NCI-H1092 treated with DMSO at 0.1 percent for 48 hours (cell line): Measurements from ENCODE around the gene IL17RE.
A peak's percentile ranks its signal among the peaks of the same experiment; 100 is the strongest.

Experiments used
- DNase-seq: peaks from one replicate; lab custom pipeline; 2025; lab: John Stamatoyannopoulos, UW

The IL17RE gene

GRCh38 chr3:9951962-9952805 is 49.5 kb downstream of the IL17RE start, which contains the start of gene PRRT3:
TSS of gene PRRT3 (minus strand) at chr3:9952408. CDS start at chr3:9950115, 2,293 bp downstream.
- DNase-seq, result peak; percentile 28

- DNase-seq, result peak; percentile 24
These were observed 52.4 kb downstream of the IL17RE start for GRCh38 chr3:9955067-9955502.

- DNase-seq, result no peak
These were observed 53.1 kb downstream of the IL17RE start for GRCh38 chr3:9955611-9956352.

DNA sequence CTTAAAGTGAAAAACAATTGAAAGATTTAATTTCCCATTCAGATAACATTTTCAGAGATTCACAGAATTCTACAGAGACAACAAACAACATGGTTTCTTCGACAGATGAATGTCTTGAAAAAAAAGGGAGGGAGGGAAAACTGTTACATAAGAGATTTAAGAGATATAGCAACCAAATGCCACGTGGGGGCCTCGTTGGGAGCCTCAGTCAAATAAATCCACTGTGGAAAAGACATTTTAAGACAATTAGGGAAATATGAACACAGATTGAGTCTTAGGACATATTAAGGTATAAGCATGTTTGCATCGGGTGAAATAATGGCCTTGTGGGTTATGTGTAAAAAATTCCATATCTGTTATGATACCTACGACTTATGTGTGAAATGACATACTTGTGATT is 54.6 kb downstream of the IL17RE start:
- no peak for DNase-seq

GRCh38 chr3:9965200-9965875 is 62.7 kb downstream of the IL17RE start:
- no peak for DNase-seq
